Measurements from ENCODE around the gene NEUROG2.

DNA sequence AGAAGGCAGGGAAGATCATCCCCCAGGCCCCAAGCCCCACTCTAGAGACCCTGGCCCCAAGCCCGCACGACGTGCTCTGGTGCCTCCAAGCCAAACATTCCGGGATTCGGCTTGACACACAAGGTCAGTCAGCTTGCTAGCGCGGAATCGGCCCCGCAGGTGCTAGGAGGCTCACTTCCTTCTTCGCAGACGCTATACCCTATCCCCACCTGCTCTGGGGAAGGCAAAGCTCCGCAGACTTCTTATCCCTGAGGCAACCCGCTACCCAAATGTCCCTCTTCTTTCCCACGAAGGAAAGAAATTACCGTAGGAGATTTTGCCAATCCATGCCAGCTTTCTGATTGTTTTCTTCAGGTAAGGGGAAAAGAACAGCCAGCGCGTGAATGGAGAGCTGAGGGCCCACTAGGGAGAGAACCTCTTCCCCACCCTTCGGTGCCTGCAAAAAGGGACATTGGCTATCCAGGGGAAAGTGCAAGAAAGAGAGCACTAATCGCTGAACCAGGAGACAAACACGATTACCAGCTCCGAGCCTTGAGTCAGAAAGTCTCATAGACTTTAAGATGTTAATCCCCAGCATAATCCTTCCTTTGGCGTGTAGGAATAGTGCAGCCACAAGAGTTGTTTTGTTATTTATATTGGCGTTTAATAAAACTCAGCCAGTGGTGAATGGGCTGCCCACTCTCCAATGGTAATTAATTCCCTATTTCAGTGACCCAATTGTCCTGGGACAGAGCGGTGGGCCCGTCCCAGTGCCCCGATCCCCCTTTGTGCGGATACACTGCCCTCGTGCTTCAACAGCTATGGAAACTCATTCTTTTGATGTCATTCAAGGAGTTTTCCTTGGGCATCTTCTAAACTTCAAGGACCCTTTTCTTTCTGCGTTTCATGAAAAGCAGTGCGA, 5.4 kb upstream of the NEUROG2 start:
- TF ChIP-seq EP300 (IDR thresholded peaks at IDR 0.05) = no peak
- TF ChIP-seq, protein P1, sequence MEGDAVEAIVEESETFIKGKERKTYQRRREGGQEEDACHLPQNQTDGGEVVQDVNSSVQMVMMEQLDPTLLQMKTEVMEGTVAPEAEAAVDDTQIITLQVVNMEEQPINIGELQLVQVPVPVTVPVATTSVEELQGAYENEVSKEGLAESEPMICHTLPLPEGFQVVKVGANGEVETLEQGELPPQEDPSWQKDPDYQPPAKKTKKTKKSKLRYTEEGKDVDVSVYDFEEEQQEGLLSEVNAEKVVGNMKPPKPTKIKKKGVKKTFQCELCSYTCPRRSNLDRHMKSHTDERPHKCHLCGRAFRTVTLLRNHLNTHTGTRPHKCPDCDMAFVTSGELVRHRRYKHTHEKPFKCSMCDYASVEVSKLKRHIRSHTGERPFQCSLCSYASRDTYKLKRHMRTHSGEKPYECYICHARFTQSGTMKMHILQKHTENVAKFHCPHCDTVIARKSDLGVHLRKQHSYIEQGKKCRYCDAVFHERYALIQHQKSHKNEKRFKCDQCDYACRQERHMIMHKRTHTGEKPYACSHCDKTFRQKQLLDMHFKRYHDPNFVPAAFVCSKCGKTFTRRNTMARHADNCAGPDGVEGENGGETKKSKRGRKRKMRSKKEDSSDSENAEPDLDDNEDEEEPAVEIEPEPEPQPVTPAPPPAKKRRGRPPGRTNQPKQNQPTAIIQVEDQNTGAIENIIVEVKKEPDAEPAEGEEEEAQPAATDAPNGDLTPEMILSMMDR (IDR thresholded peaks at IDR 0.05) = no peak
